Peyer's patch (tissue), 4 donors: Measurements from ENCODE around the gene SLC5A5. TPM values are rescaled to one million over a fixed set of nuclear protein-coding genes. Genes with fewer than 3 reads are reported as not detected.

Experiments used
- DNase-seq, 3 donors: peaks; one replicate each; pipeline ENCODE4 v3.0.0-alpha.2; 2017 to 2019
- H3K27ac ChIP-seq, 4 donors: fragments of 200-600 bp; sonication (generic); one replicate each; pipeline ENCODE4 v1.5.1; 2016 to 2019
- H3K27me3 ChIP-seq, 2 donors: fragments of 200-600 bp; sonication (generic); one replicate each; pipeline ENCODE4 v1.5.1; 2019
- H3K36me3 ChIP-seq, 3 donors: fragments of 200-600 bp; sonication (generic); one replicate each; pipeline ENCODE4 v1.5.1; 2016 to 2019
- H3K4me1 ChIP-seq, 4 donors: fragments of 200-600 bp; sonication (generic); one replicate each; pipeline ENCODE4 v1.5.1; 2016 to 2019
- H3K4me3 ChIP-seq, 4 donors: fragments of 200-600 bp; sonication (generic); 1 replicate in 3 of 4; 2 replicates in 1 of 4; pipeline ENCODE4 v1.5.1; 2016 to 2019; ENCODE audit warnings: mild to moderate bottlenecking in 1 of 4
- H3K9me3 ChIP-seq, 4 donors: fragments of 200-600 bp; sonication (generic); one replicate each; pipeline ENCODE4 v1.5.1; 2016 to 2019; ENCODE audit warnings: mild to moderate bottlenecking in 1 of 4
- CTCF ChIP-seq, 6 experiments: fragments of 450-650 bp in 4 of 6; fragments of 200-600 bp in 2 of 6; sonication (generic) in 1 of 6; IDR thresholded peaks; one replicate each; pipeline ENCODE4 v1.5.1; 2017 to 2019; ENCODE audit warnings: antibody characterized with exemption in 6 of 6, mild to moderate bottlenecking in 3 of 6, moderate library complexity in 1 of 6
- POLR2A ChIP-seq, 2 donors: fragments of 450-650 bp; IDR thresholded peaks; one replicate each; pipeline ENCODE4 v1.5.1; 2017; ENCODE audit warnings: antibody characterized with exemption in 2 of 2, mild to moderate bottlenecking in 2 of 2, moderate library complexity in 2 of 2
- small RNA-seq, 2 donors: library from RNA; depleted of rRNA; stranded (forward); fragments of <200 nt; gene quantifications; one replicate each; pipeline ENCODE3, GENCODE V24; 2016
- total RNA-seq, 4 donors: library from RNA; depleted of rRNA; stranded (reverse); fragments of >200 nt; gene quantifications; one replicate each; pipeline ENCODE4 v1.1.0, GENCODE V29; 2016

SLC5A5 gene
- total RNA-seq, 4 donors from 2014 or later = not detected

GRCh38 chr19:17944301-17944700 lies 72.6 kb downstream of the SLC5A5 start:
- no peak for DNase-seq

More at GRCh38 chr19:17944301-17944700, 72.6 kb downstream of the SLC5A5 start:
- Histone ChIP-seq H3K4me1 (peaks cover 0 to 19% (median 11%) of the 10 kb centered on the region in 4 donors), H3K4me3 (no peak overlapping the region), H3K27me3 (no peaks in the 10 kb centered on the region), H3K9me3 (no peaks in the 10 kb centered on the region), H3K36me3 (peaks cover 0 to 18% (median 0%) of the 10 kb centered on the region in 3 donors), H3K27ac (no peak overlapping the region)
- TF ChIP-seq POLR2A (IDR thresholded peaks at IDR 0.05) = no peak
- no peak for TF ChIP-seq CTCF (IDR thresholded peaks at IDR 0.05)

Small RNAs within 50 kb of the gene (small RNA-seq; reads per million reads assigned to genes)
- gene SNORA68 = 0 reads per million in 2 donors

Other genes with a start within 250 kb of the SLC5A5 start
- under 1 TPM; 0.38 to 0.83 (median 0.62) TPM for gene UNC13A, start 183.6 kb upstream of the SLC5A5 start, total RNA-seq
- gene MAP1S, start 152.5 kb upstream of the SLC5A5 start, total RNA-seq = 10 to 100 TPM; 23.9 to 71.8 (median 48.7) TPM
- gene FCHO1, start 120.5 kb upstream of the SLC5A5 start, total RNA-seq = 10 to 100 TPM in 1 of 4 donors, 1 to 10 TPM in 3; 2.3 to 41.3 (median 5.3) TPM
- 100 to 1,000 TPM in 3 of 4 donors, 10 to 100 TPM in 1; 13.2 to 154 (median 127) TPM for gene B3GNT3, start 76.8 kb upstream of the SLC5A5 start, total RNA-seq
- gene INSL3, start 50.4 kb upstream of the SLC5A5 start, total RNA-seq = not detected
- 10 to 100 TPM in 1 of 4 donors, 1 to 10 TPM in 3; 4.0 to 32.2 (median 5.4) TPM for gene JAK3, start 24.0 kb upstream of the SLC5A5 start, total RNA-seq
- 100 to 1,000 TPM; 456 to 824 (median 599) TPM for gene RPL18A, start 12.0 kb upstream of the SLC5A5 start, total RNA-seq
- 10 to 100 TPM; 18.9 to 33.0 (median 24.4) TPM for gene CCDC124, start 61.1 kb downstream of the SLC5A5 start, total RNA-seq
- gene KCNN1, start 95.2 kb downstream of the SLC5A5 start, total RNA-seq = not detected
- gene ARRDC2, start 136.2 kb downstream of the SLC5A5 start, total RNA-seq = 10 to 100 TPM; 26.8 to 94.9 (median 29.4) TPM
- gene IL12RB1, start 215.0 kb downstream of the SLC5A5 start, total RNA-seq = 10 to 100 TPM in 1 of 4 donors, 1 to 10 TPM in 3; 1.2 to 19.0 (median 2.8) TPM
- 10 to 100 TPM; 47.8 to 56.3 (median 52.0) TPM for gene MAST3, start 225.8 kb downstream of the SLC5A5 start, total RNA-seq